NCI-H2029 (cell line): ENCODE measurements around the gene HLTF.

Experiments used
- DNase-seq: peaks from one replicate; lab custom pipeline; 2025; lab: John Stamatoyannopoulos, UW

Gene HLTF

GRCh38 chr3:149018247-149018646 is 68.1 kb downstream of the HLTF start:
- DNase-seq: no peak

GRCh38 chr3:149016669-149017541 is 69.4 kb downstream of the HLTF start:
- DNase-seq: no peak

- DNase-seq: no peak
Measured at GRCh38 chr3:149016242-149016641, 70.1 kb downstream of the HLTF start.

- DNase-seq: no peak
Measured at GRCh38 chr3:149015393-149015792, 70.9 kb downstream of the HLTF start.

- DNase-seq: no peak
Measured at GRCh38 chr3:149013726-149014125, 72.6 kb downstream of the HLTF start.

- no peak for DNase-seq
Measured at GRCh38 chr3:149011676-149012075, 74.7 kb downstream of the HLTF start.

- no peak for DNase-seq
Measured at GRCh38 chr3:149010966-149011365, 75.4 kb downstream of the HLTF start.

- no peak for DNase-seq
Measured at GRCh38 chr3:149010504-149010951, 75.8 kb downstream of the HLTF start.

GRCh38 chr3:149009732-149010131 is 76.6 kb downstream of the HLTF start:
- no peak for DNase-seq

GRCh38 chr3:149007567-149008257 is 78.6 kb downstream of the HLTF start:
- no peak for DNase-seq

- no peak for DNase-seq
Measured at GRCh38 chr3:149005416-149005815, 80.9 kb downstream of the HLTF start.

- DNase-seq: peak; percentile 88
Measured at GRCh38 chr3:149004622-149005021, 81.7 kb downstream of the HLTF start.

GRCh38 chr3:149003653-149004305 is 82.6 kb downstream of the HLTF start:
- DNase-seq: peak; percentile 39

- DNase-seq: no peak
Measured at GRCh38 chr3:149001727-149002126, 84.6 kb downstream of the HLTF start.

GRCh38 chr3:149000206-149000745 is 86.1 kb downstream of the HLTF start:
- DNase-seq: no peak

GRCh38 chr3:148999806-149000205 is 86.5 kb downstream of the HLTF start:
- DNase-seq: no peak

GRCh38 chr3:148998715-148999423 is 87.5 kb downstream of the HLTF start:
- peak; percentile 41 for DNase-seq

GRCh38 chr3:148998297-148998696 is 88.0 kb downstream of the HLTF start:
- no peak for DNase-seq

GRCh38 chr3:148997623-148998022 is 88.7 kb downstream of the HLTF start:
- DNase-seq: no peak

GRCh38 chr3:148992635-148993255 is 93.6 kb downstream of the HLTF start:
- DNase-seq: no peak

GRCh38 chr3:148992027-148992634 is 94.2 kb downstream of the HLTF start:
- no peak for DNase-seq
